Stimulated activated CD4-positive, alpha-beta T cell treated with anti-CD3 and anti-CD28 coated beads, Interleukin-12 subunit alpha, Interleukin-12 subunit beta, amount 100 ng/mL, for 4 hours (primary cell): ENCODE data around the gene PTGDR2.

Source experiments
- DNase-seq: peaks from one replicate; pipeline ENCODE4 v3.0.0-alpha.2; 2020

Gene PTGDR2

GRCh38 chr11:60858731-60859464, 3.1 kb upstream of the PTGDR2 start:
- DNase-seq, result no peak

GRCh38 chr11:60858236-60858635, 2.5 kb upstream of the PTGDR2 start:
- DNase-seq, result no peak

DNA sequence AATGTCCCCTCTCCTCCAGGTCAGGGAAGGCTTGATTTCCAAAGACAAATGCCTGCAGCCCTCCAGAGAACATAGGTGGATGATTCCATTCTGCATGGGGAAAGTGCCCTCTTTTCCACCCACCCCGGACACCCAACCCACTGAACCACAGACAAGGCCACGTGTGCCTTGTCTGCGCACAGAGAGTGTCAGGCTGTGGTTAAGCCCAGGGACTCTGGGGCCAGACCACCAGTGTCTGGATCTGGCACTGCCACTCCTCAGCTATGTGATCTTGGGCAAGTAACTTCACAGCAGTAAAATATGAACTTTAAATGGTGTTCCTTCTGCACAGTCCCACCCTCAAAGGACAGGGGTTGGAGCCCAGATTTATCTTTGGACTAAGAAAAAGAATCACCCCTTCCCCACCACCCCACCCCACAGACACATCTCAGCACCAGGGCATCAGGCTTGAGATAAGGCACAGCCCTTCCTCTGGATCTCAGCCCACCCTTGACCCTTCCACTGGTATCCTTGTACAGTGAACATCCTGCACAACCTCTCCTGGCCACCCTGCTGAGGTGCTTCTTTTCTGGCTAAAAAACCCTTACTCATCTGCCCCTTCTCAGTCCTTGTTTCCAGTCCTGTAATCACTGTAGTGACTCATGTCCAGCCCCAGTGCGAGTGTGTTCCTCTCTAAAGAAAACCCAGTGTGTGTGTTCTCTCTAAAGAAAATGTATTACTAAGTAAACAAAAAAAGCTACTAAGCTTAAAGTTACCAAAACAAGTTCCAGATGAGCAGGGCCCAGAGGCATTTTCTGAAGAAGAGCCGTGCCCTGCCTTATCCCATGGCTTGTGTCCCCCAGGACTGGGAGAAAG, 1.9 kb upstream of the PTGDR2 start:
- no peak for DNase-seq

DNA sequence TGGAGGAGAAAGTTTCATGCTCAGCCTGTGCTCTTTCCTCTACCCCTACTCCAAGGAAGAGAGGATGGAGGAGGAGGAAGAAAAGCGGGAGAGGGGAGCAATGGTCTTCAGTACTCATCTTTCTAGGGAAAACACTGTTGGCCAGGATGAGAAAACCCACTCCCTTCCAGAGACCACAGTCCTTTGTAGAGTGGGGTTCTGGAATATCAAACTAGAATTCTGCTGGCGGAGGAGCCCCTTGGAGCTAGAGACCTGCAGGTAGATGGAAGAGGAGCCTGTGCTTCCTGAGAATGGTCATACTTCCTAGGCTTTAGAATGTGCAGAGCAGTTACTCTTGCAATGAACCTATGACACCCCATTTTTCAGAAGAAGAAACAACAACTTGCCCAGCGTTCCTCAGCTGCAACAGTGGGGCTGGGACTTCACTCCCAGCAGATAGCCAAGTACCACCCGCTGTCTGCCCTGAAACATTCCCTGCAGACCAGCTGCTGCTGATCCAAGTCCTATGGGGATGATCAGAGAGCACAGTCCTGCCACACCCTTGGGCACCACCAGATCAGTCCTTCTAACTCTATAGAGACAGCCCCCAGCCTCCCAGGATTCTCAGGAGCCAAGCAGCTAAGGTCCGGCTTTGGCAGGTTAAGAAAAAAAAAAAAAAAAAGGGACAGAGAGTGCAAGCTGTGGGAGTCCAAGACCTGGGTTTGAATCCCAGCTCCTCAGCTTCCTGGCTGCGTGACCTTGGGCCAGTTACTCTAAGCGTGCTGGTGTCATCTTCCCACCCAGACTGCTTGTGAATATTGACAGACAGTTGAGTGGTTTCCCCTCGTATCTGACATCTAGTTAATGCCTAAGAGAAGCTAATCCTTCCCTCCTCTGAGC, 664 bp downstream of the PTGDR2 start:
- DNase-seq, result no peak

GRCh38 chr11:60854140-60854846, 1.5 kb downstream of the PTGDR2 start:
- DNase-seq, result no peak

DNA sequence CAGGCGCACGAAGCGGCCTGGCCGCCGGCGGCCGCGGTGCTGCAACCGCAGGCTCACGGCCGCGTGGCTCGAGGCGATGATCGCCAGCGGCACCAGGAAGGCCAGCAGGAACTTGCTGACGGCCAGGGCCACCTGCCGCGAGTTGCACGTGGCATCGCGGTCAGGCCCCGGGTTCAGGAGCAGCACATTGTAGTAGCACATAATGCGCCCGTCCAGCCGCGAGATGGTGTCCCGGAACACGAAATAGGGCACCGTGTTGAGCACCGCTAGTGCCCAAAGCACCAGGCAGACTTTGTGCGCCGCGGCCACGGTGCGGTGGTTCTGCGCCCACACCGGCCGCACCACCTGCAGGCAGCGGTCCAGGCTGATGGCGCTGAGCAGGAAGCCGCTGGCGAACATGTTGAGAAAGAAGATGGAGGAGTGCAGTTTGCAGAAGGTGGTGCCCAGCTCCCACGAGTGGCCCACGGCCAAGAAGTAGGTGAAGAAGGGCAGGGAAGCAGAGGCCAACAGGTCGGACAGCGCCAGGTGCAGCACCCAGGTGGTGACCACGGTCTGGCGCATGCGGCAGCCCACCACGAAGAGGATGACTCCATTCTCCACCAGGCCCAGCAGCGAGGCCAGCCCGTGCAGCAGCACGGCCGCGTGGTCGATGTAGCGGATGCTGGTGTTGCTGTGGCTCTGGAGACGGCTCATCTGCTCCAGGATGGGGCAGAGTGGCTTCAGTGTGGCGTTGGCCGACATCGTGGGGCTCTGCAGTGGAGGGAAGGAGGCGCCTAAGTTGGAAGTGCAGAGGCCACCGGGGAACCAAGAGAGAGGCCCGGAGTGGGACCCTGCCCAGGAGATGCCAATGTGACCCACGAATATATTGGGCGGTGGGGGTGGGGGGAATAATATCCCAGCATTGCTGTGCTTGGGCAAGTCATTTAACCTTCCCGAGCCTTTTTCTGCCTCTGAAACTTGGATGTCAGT, 2.5 kb downstream of the PTGDR2 start:
- no peak for DNase-seq

DNA sequence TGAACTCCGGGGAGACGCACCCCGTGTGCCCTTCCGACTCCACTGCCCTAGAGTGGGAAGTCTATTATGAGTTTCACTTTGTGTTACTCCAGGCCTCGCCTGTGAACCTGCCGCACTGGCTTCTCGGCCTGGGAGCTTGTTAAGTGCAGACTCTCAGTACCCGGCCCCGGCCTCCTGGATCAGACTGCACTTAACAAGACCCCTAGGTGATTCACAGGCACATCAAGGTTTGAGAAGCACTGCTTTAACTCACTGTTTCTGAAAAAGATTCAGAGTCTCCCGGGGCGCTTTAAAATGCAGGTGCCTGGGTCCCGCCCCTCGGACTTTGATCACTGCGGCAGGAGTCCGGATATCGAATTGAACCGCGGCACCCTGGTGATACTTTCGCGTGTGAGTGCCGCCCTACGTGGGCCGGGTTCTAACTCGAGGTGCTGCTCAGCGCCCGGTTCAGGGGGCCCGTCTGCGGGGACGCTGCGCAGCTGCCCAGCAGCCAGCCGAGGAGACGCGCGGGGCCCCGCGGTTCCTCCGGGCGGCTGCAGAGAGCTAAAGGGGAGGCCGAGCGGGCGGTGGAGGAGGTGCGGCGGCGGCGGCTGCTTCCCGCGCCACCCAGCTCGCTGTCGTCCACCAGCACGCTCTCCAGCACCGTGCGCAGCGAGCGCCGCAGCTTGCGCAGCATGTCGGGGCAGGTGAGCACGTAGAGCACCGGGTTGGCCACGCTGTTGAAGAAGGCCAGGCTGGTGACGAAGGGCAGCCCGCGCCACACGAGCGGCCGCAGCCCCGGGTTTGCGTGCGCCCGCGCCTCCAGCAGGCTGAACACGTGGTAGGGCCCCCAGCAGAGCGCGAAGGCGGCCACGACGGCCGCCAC, 3.4 kb downstream of the PTGDR2 start:
- no peak for DNase-seq

GRCh38 chr11:60851327-60852104, 4.2 kb downstream of the PTGDR2 start:
- DNase-seq, result no peak

- DNase-seq, result no peak
Observed at GRCh38 chr11:60849641-60850520, 5.9 kb downstream of the PTGDR2 start.

- DNase-seq, result no peak
Observed at GRCh38 chr11:60848714-60849151, 7.0 kb downstream of the PTGDR2 start.

- no peak for DNase-seq
Observed at GRCh38 chr11:60847896-60848295, 7.9 kb downstream of the PTGDR2 start.

DNA sequence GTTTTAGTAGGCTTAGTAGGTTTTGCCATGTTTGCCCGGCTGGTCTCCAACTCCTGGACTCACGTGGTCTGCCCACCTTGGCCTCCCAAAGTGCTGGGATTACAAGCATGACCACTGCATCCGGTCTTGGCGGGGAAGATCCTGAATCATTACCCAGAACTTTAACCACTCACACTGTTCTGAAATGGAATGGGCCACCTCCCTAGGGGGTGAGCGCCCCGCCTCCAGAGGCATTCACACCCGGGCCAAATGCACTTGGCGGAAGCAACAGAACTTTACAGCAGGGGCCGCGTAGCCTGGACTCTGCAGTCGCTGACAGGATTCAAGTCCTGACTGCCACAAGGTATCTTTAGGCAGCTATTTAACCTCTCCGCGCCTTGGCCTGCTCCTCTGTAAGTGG, 8.5 kb downstream of the PTGDR2 start:
- DNase-seq, result no peak

DNA sequence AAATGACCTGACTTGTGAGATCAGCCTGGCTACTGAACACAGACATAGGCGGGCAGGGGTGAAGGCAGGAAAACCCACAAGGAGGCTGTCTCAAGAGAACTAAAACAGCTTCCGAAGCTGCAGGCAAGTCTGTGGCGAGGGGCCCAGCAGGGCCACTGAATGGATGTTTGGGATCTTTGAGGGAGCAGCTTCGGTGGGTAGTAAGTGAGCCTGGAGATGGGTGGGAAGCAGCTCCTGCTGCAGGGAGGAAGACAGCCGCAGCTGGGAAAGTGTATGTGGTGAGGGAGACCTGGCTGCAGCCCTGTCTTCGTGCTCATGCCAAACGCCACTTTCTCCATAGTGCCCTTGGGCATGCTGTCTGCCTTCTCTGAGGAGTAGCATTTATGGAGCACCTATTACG, 10.4 kb downstream of the PTGDR2 start:
- DNase-seq, result no peak

- DNase-seq, result no peak
Observed at GRCh38 chr11:60844870-60845221, 10.9 kb downstream of the PTGDR2 start.

- no peak for DNase-seq
Observed at GRCh38 chr11:60844045-60844869, 11.5 kb downstream of the PTGDR2 start.

GRCh38 chr11:60842668-60843600, 12.8 kb downstream of the PTGDR2 start:
- DNase-seq, result no peak
